GM18511 (cell line): ENCODE measurements around the gene PCBP3.

Source experiments
- ATAC-seq: cut with Tn5 transposase; IDR thresholded peaks from one replicate; pipeline ENCODE4 v1.9.1; 2021; ENCODE audit warnings: mild to moderate bottlenecking, moderate library complexity; ENCODE audit not compliant: unreplicated experiment

The PCBP3 gene

GRCh38 chr21:45918835-45919447 is 275.4 kb downstream of the PCBP3 start:
- ATAC-seq, result no peak

GRCh38 chr21:45919593-45919992 is 276.1 kb downstream of the PCBP3 start:
- no peak for ATAC-seq

DNA sequence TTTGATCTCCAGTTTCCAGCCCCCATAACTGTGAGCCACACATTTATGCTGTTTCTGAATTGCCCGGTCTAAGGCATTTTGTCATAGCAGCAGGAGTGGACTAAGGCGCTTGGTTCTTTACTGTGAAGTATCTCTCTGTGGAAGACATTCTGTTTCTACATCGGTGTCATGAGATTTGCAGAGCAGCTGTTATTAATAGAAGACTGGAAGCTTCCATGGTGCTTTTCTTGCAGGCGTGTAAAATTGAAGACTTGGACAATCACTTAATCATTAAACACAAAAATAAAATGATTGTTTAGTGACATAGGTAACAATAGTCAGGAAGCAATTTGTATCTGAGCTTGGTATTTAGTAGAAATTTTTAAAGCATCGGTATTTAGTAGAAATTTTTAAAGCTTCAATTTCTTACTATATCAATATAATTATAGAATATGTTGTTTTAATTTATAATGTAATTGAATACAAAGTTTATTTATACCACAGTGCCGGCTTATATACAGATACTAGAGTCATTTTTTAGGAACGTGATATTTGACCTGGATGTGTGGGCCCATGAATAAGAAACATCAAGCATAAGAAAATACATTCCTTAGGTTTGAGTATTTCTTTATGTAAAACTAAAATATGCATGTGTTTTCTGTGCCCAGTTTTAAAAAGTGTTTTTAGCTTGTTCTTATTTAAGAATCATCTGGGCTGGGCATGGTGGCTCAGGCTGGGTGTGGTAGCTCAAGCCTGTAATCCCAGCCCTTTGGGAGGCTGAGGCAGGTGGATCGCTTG is 277.5 kb downstream of the PCBP3 start:
- no peak for ATAC-seq

DNA sequence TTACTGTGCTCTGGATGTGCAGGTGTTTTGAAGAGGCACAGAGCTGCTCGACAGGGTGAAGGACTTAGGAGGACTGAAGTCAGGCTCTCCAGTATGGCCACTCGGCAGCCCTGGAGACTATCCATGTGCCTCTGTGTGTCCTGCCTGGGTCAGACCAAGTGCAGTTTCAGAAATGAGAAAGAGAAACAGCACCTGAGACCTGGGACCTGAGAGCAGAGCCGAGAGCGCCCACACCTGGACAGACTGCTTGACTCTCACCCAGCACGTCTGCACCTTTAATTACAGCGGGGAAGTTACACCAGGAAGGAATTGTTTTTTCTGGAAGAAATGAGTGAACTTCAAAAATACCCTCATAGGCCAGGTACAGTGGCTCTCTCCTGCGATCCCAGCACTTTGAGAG is 278.4 kb downstream of the PCBP3 start:
- no peak for ATAC-seq

- ATAC-seq, result no peak
Observed at GRCh38 chr21:45922648-45923047, 279.1 kb downstream of the PCBP3 start.

DNA sequence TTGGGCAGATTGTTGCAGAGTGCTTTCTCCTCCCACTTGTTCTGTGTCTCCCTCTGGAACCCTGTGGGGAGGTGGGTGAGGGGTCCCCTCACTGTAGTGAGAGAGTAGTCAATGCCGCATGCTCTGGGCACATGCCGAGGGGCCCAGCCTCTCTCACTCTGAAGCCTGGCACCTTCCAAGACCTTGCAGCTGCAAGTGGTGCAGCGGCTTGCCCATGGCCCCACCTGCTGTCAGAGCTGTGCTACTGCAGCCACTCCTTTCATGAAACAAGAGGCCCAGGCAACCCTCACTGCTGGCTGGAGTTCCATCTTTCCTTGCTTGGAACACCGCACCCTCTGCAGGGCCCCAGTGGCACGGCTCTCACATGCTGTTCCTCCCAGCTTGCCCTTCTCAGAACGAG is 279.6 kb downstream of the PCBP3 start:
- no peak for ATAC-seq

DNA sequence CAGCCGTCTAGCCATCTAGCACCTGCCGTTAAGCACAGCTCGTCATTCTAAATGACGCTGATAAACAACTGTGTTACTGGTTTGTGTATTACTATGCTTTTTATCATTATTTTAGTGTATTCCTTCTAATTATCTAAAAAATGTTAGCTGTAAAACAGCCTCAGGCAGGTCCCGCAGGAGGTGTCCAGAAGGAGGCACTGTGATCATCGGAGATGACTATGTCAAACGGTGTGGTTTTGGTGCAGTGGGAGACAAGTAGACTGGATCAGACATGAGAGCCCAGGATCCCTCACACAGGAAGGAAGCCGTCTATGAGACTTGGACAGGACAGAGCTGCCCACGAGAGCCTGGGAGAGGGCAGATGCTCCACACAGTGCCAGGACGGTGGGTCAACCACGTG is 282.8 kb downstream of the PCBP3 start:
- no peak for ATAC-seq

- ATAC-seq, result no peak
Observed at GRCh38 chr21:45927032-45927431, 283.5 kb downstream of the PCBP3 start.

DNA sequence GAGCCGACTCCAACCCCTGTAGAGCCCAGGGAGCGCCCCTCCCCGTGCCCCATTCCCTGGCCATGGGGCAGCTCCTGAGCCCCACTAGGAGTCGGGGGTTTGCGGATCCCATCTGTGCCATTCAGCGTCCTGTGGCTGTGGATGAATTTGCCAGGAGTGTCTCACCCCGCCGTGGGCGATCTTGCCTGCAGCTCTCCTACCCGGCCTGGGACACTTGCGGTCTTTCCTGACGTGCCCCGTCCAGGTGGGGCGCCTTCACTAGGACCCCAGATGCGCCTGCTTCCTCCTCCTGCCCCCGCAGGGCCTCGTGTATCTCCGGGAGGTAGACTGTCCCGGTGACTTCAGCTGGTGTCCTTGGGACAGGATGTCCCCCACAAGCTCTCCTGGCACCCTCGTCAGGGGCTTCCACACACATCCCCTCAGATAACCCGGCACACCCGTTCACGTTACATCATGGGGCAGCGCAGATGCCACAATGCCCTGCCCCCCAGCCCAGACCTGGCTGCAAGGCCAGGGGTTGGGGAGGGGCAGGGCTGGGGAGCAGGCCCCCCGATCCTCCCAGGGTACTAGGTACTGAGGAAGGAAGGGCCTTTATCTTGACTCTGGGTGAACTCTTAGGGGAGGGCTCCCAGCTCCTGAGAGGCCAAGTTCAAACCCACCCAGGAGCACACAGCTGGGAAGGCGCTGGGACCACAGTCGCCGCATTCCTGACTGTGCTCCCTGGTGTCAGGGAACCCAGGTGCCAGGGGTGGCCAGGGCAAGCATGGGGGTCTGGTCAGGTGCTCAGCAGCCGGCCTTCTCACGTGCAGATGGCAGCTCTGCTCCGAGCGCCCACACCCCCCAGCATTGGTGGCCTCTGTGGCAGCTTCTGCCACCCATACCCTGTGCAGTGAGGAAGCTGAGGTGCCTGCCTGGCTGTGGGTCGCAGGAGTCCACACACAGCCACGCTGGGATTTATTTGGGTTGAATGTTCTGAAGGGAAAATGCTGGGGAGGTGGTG is 284.6 kb downstream of the PCBP3 start:
- ATAC-seq, result no peak

DNA sequence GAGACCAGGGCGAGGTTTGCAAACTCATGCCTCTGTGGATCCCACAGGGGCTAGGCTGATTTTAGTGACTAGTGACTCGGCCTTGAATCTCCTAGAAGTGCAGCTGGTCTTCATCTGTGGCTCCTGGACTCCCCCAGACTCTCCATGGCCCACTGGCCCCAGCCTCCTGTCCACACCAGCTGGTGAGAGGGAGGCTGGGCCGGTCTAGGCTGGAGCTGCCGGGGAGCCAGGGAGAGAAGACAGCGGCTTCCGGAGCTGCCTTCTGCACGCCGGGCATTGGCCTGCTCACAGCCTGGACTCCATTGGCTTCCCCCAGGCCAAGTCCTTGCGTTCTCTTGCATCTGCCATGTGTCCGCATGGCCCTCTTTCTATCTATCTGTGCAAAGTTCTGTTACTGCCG is 285.9 kb downstream of the PCBP3 start:
- no peak for ATAC-seq

GRCh38 chr21:45930231-45930760 is 286.8 kb downstream of the PCBP3 start:
- no peak for ATAC-seq

DNA sequence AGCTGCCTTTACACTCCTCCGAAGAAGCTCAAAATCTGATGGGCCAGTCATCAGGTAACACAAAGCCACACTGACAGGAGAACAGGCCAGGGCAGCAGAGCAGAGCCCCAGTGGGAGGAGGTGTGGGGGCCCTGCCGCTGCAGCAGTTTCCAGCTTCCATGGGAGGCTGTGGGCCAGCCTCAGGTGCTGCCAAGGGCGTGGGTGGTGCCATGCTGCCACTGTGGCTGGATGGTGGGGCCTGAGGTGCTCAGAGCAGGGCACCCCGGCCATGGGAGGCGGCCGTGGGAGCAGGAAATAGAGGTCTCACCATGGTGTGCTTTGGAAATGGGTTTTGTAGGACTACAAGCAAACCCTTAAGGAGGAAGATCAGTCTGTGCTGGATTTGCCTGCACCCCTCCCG is 287.3 kb downstream of the PCBP3 start:
- no peak for ATAC-seq

DNA sequence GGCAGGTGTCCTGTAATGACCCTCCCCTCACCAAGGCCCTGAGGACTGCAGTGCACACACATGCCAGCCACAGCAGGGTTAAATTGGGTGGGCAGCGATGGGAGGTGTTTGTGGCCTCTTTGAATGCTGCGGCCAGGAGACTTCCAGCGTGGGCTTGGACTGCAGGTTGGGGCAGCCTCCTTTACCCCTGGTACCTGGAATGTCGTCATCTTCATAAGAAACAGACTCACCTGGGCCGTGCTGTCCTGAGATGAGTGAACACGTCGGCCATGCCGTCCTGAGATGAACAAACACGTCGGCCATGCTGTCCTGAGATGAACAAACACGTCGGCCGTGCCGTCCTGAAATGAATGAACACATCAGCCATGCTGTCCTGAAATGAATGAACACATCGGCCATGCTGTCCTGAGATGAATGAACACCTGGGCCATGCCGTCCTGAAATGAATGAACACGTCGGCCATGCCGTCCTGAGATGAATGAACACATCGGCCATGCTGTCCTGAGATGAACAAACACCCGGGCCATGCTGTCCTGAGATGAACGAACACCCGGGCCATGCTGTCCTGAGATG is 288.0 kb downstream of the PCBP3 start:
- ATAC-seq, result no peak

DNA sequence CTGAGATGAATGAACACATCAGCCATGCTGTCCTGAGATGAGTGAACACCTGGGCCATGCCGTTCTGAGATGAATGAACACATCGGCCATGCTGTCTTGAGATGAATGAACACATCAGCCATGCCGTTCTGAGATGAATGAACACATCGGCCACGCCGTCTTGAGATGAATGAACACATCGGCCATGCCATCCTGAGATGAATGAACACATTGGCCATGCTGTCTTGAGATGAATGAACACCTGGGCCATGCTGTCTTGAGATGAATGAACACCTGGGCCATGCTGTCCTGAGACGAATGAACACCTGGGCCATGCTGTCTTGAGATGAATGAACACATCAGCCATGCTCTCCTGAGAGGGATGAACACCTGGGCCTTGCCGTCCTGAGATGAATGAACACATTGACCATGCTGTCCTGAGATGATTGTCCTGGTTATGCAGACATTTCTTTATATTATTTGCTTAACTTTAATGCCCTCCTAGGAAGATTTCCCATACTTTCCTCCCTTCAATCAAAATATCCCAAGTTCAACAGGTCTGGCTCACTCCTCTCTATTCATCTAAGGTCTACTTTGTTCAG is 289.5 kb downstream of the PCBP3 start:
- no peak for ATAC-seq

DNA sequence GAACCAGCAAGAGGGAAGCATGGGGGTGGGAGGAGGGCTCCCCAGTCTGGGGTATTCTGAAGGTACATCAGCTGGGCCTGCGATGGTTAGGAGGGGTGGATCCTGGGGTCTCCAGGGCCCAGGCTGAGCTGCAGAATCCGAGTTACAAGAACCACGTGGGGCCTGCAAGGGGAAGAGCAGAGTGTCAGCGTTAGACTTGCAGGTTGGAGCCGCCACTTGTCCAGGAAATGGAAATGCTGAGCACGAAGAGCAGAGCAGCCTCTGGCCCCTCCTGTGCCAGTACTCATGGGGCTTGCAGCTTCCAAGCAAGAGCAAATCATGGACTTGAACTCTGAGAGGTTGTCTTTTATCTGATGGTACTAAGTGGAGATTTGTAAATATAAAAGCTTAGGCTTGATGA is 290.6 kb downstream of the PCBP3 start:
- ATAC-seq, result no peak

- no peak for ATAC-seq
Observed at GRCh38 chr21:45934554-45934953, 291.0 kb downstream of the PCBP3 start.

DNA sequence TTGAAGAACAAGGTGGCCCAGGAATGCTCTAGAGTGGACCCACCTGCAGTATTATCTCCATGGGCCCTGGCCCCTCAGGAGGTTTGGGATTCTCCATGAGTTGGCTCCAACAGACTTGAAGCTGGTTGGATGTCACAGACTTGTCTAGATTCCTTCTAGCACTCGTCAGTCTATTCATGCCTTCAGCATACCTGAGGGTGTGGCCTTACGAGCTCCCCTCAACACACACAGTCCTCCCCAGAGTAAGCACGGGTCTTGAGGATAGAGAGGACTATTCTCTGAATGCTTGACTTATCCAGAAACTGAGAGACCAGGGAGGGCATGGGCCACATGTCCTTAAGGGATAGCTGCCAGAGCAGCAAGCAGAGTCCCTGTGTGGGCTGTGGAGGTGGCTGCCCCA is 292.1 kb downstream of the PCBP3 start:
- ATAC-seq, result no peak

- ATAC-seq, result no peak
Observed at GRCh38 chr21:45937721-45938452, 294.4 kb downstream of the PCBP3 start.

DNA sequence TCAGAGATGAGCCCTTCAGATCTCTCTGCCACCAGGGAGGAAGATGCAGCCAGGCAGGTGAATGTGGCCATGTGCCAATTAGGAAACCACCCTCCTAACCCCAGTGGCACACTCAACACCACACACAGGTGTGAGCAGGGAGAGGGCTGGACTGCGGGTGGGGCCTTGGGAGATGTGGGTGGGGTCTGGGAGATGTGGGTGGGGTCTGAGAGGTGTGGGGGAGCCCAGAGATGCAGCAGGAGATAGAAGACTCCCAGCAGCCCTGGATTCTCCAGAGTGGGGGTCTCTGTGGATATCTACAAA is 294.9 kb downstream of the PCBP3 start:
- no peak for ATAC-seq
